Fibroblast of lung (primary cell): Measurements from ENCODE around the gene TMEM214. TPM values are rescaled to one million over a fixed set of nuclear protein-coding genes. Genes with fewer than 3 reads are reported as not detected.
A peak's percentile ranks its signal among the peaks of the same experiment; 100 is the strongest.

Experiments
- DNase-seq, 2 donors: peaks; one replicate each; pipeline versions ENCODE4 v3.0.0 to v3.0.0-alpha.2; 2010; ENCODE audit warnings: low read depth in 2 of 2
- H2AFZ ChIP-seq: 2 replicates; pipeline ENCODE4 v1.5.1; 2012; ENCODE audit warnings: low read length, control low read depth, inconsistent platforms
- H3K27ac ChIP-seq: 2 replicates; pipeline ENCODE4 v1.5.1; 2011; ENCODE audit warnings: low read length, control low read depth; ENCODE audit not compliant: insufficient read depth
- H3K27me3 ChIP-seq: 2 replicates; pipeline ENCODE4 v1.5.1; 2011; ENCODE audit warnings: mild to moderate bottlenecking, low read length; ENCODE audit not compliant: control insufficient read depth, insufficient read depth
- H3K36me3 ChIP-seq: 2 replicates; pipeline ENCODE4 v1.5.1; 2011; ENCODE audit warnings: low read length; ENCODE audit not compliant: control insufficient read depth, insufficient read depth
- H3K4me1 ChIP-seq: 2 replicates; pipeline ENCODE4 v1.5.1; 2011; ENCODE audit warnings: low read length; ENCODE audit not compliant: control insufficient read depth, insufficient read depth; ENCODE audit errors: extremely low read depth
- H3K4me2 ChIP-seq: 2 replicates; pipeline ENCODE4 v1.5.1; 2011; ENCODE audit warnings: low read length, control low read depth; ENCODE audit not compliant: insufficient read depth; ENCODE audit errors: extremely low read depth
- H3K4me3 ChIP-seq, 4 experiments: fragments of 200-600 bp in 1 of 4; sonication (generic) in 1 of 4; replicated peaks in 1 of 4; 2 replicates each; pipeline ENCODE4 v1.5.1; 2011 to 2016; ENCODE audit warnings: low read length in 4 of 4, low read depth in 3 of 4, mild to moderate bottlenecking in 3 of 4, control low read depth in 2 of 4, inconsistent platforms in 1 of 4, mixed read lengths in 1 of 4; ENCODE audit not compliant: insufficient read depth in 1 of 4; ENCODE audit errors: control extremely low read depth in 1 of 4
- H3K79me2 ChIP-seq: 2 replicates; pipeline ENCODE4 v1.5.1; 2012; ENCODE audit warnings: mild to moderate bottlenecking, low read length, inconsistent platforms; ENCODE audit not compliant: control insufficient read depth, insufficient read depth
- H3K9ac ChIP-seq: 2 replicates; pipeline ENCODE4 v1.5.1; 2011; ENCODE audit warnings: mild to moderate bottlenecking, low read length, control low read depth; ENCODE audit not compliant: insufficient read depth
- H3K9me3 ChIP-seq: 2 replicates; pipeline ENCODE4 v1.5.1; 2012; ENCODE audit warnings: low read depth, low read length; ENCODE audit not compliant: control insufficient read depth, insufficient read depth
- H4K20me1 ChIP-seq: 2 replicates; pipeline ENCODE4 v1.5.1; 2011; ENCODE audit warnings: low read length; ENCODE audit not compliant: control insufficient read depth, insufficient read depth; ENCODE audit errors: extremely low read depth
- CTCF ChIP-seq, 2 donors: IDR thresholded peaks in 1 of 2; conservative IDR thresholded peaks in 1 of 2; 1 replicate in 1 of 2; 2 replicates in 1 of 2; pipeline ENCODE4 v1.5.1; 2011 to 2012; ENCODE audit warnings: low read length in 2 of 2, control low read depth in 1 of 2, inconsistent platforms in 1 of 2, low read depth in 1 of 2, mild to moderate bottlenecking in 1 of 2
- EZH2 ChIP-seq: IDR thresholded peaks from 2 replicates; pipeline ENCODE4 v1.5.1; 2012; ENCODE audit warnings: low read length, control low read depth, mild to moderate bottlenecking; ENCODE audit errors: missing control alignments
- polyA plus RNA-seq, 2 donors: library from polyadenylated mRNA; depleted of rRNA in 1 of 2; stranded (reverse) in 1 of 2; unstranded in 1 of 2; fragments of >200 nt; gene quantifications; 2 replicates each; pipeline ENCODE4 v1.2.1, GENCODE V29; 2011 to 2012; ENCODE audit warnings: missing spikeins in 1 of 2
- total RNA-seq: library from RNA; depleted of rRNA; stranded (reverse); fragments of >200 nt; gene quantifications from 2 replicates; pipeline ENCODE4 v1.2.1, GENCODE V29; 2014

The TMEM214 gene
- total and polyA plus RNA-seq, 2 donors (not counting 1 experiment from before 2014, with no cell fraction given), result 22.6 to 127 TPM

- no peaks in the 10 kb centered on the region for H3K9me3 ChIP-seq
- H3K4me1 ChIP-seq, result no peaks in the 10 kb centered on the region
- no peak overlapping the region for H2AFZ ChIP-seq
- H3K36me3 ChIP-seq, result no peaks in the 10 kb centered on the region
- no peaks in the 10 kb centered on the region for H3K27me3 ChIP-seq
- H3K9ac ChIP-seq, result no peak overlapping the region
- no peak overlapping the region for H3K4me2 ChIP-seq
- H3K79me2 ChIP-seq, result no peaks in the 10 kb centered on the region
- DNase-seq, result no peak
- H3K4me3 ChIP-seq, result no peak overlapping the region
- no peak overlapping the region for H3K27ac ChIP-seq
- TF ChIP-seq EZH2, result no peak
- no peak for TF ChIP-seq CTCF (conservative IDR thresholded peaks at IDR 0.05 in 1 of 2, IDR thresholded peaks at IDR 0.05 in 1 of 2; ENCODE audit: low read depth in 1 of 2, low read length in 2 of 2)
- H4K20me1 ChIP-seq, result no peaks in the 10 kb centered on the region
Measured at GRCh38 chr2:27000995-27001394, 31.8 kb upstream of the TMEM214 start.

GRCh38 chr2:27001950-27002349, 30.8 kb upstream of the TMEM214 start:
- Histone ChIP-seq H4K20me1 (no peaks in the 10 kb centered on the region), H3K79me2 (no peaks in the 10 kb centered on the region)

GRCh38 chr2:27003007-27003406, 29.8 kb upstream of the TMEM214 start:
- Histone ChIP-seq H3K36me3 (no peaks in the 10 kb centered on the region), H4K20me1 (no peaks in the 10 kb centered on the region), H3K27me3 (no peaks in the 10 kb centered on the region), H3K27ac (no peak overlapping the region), H3K79me2 (no peaks in the 10 kb centered on the region), H3K9ac (no peak overlapping the region), H2AFZ (no peak overlapping the region), H3K4me1 (no peaks in the 10 kb centered on the region), H3K9me3 (no peaks in the 10 kb centered on the region), H3K4me2 (no peak overlapping the region), H3K4me3 (no peak overlapping the region)
- DNase-seq, result peak in 1 of 2 donors; percentile 51
- TF ChIP-seq CTCF (conservative IDR thresholded peaks at IDR 0.05 in 1 of 2, IDR thresholded peaks at IDR 0.05 in 1 of 2; ENCODE audit: low read depth in 1 of 2, low read length in 2 of 2) (no peak), EZH2 (no peak)

More at GRCh38 chr2:27001950-27002349, 30.8 kb upstream of the TMEM214 start:
- Histone ChIP-seq H3K36me3 (no peaks in the 10 kb centered on the region), H3K4me1 (no peaks in the 10 kb centered on the region), H3K4me3 (no peak overlapping the region), H3K27me3 (no peaks in the 10 kb centered on the region), H3K27ac (no peak overlapping the region), H3K9ac (no peak overlapping the region), H3K4me2 (no peak overlapping the region), H3K9me3 (no peaks in the 10 kb centered on the region), H2AFZ (no peak overlapping the region)
- no peak for TF ChIP-seq CTCF (conservative IDR thresholded peaks at IDR 0.05 in 1 of 2, IDR thresholded peaks at IDR 0.05 in 1 of 2; ENCODE audit: low read depth in 1 of 2, low read length in 2 of 2)
- no peak for TF ChIP-seq EZH2
- no peak for DNase-seq
